Esophagus muscularis mucosa (tissue), 4 donors: ENCODE measurements around the gene NFIB. TPM values are rescaled to one million over a fixed set of nuclear protein-coding genes. Genes with fewer than 3 reads are reported as not detected.

Source experiments
- DNase-seq: peaks from one replicate; pipeline ENCODE4 v3.0.0-alpha.2; 2017; ENCODE audit errors: extremely low spot score
- H3K27ac ChIP-seq, 4 donors: fragments of 200-600 bp; sonication (generic); replicated peaks in 1 of 4; 1 replicate in 3 of 4; 2 replicates in 1 of 4; pipeline ENCODE4 v1.5.1; 2016 to 2019; ENCODE audit warnings: mild to moderate bottlenecking in 1 of 4
- H3K27me3 ChIP-seq, 4 donors: fragments of 200-600 bp; sonication (generic); one replicate each; pipeline versions ENCODE4 v1.5.1 to v1.6.0; 2016 to 2019
- H3K36me3 ChIP-seq, 4 donors: fragments of 200-600 bp; sonication (generic); one replicate each; pipeline ENCODE4 v1.5.1; 2016 to 2019
- H3K4me1 ChIP-seq, 4 donors: fragments of 200-600 bp; sonication (generic); one replicate each; pipeline ENCODE4 v1.5.1; 2016 to 2019
- H3K4me3 ChIP-seq, 4 donors: fragments of 200-600 bp; sonication (generic); 1 replicate in 2 of 4; 2 replicates in 2 of 4; pipeline ENCODE4 v1.5.1; 2016 to 2019; ENCODE audit warnings: mild to moderate bottlenecking in 4 of 4, moderate library complexity in 1 of 4
- H3K9me3 ChIP-seq, 4 donors: fragments of 200-600 bp; sonication (generic); 1 replicate in 3 of 4; 2 replicates in 1 of 4; pipeline ENCODE4 v1.5.1; 2016 to 2019
- CTCF ChIP-seq, 3 experiments: fragments of 200-600 bp in 2 of 3; fragments of 450-650 bp in 1 of 3; sonication (generic) in 2 of 3; IDR thresholded peaks; one replicate each; pipeline ENCODE4 v1.5.1; 2017 to 2019; ENCODE audit warnings: antibody characterized with exemption in 3 of 3, mild to moderate bottlenecking in 2 of 3, moderate library complexity in 1 of 3
- EP300 ChIP-seq: sonication (generic); formaldehyde crosslinking; IDR thresholded peaks from one replicate; pipeline ENCODE4 v1.6.1; 2017; ENCODE audit warnings: antibody characterized with exemption
- POLR2A ChIP-seq: fragments of 450-650 bp; IDR thresholded peaks from one replicate; pipeline ENCODE4 v1.6.1; 2017; ENCODE audit warnings: antibody characterized with exemption, moderate library complexity, mild to moderate bottlenecking, low read depth
- POLR2AphosphoS5 ChIP-seq, 2 donors: sonication (generic); formaldehyde crosslinking; IDR thresholded peaks; one replicate each; pipeline ENCODE4 v1.6.1; 2017; ENCODE audit warnings: antibody characterized with exemption in 2 of 2
- WGBS: methylation state at CpG from one replicate; pipeline ENCODE4 v1.1.5; 2018; 5-methylcytosine and 5-hydroxymethylcytosine counted together
- intact Hi-C: fragments of 100-400 bp; cut with DNase I; formaldehyde crosslinking; loops from one replicate; pipeline ENCODE4 v1.15.1; 2023
- total RNA-seq, 4 donors: library from RNA; depleted of rRNA; stranded (reverse); fragments of >200 nt; gene quantifications; one replicate each; pipeline versions ENCODE4 v1.1.0 to v1.2.1, GENCODE V29; 2016

The NFIB gene
- total RNA-seq, 4 donors from 2014 or later = 38.1 to 64.4 (median 55.8) TPM

DNA sequence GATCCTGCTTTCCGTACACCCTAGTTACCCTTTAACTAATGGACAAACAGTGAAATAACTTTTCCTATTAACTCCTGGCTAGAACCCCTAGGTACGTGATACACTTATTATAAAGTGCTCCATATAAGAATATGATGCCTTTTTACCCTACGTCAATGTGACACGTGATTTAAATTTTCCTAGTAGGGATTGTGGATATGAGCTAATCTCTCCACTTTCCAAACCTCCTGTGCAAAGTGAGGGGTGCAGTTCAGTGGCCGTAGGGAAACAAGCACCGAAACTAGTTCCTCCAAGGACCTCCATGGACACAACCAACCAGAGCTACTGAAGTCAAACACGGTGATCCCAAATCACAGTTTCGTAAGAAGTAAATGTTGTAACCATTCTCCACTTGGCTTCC, 19.3 kb downstream of the NFIB start:
- peaks cover 46 to 57% (median 49%) of the 10 kb centered on the region in 4 donors for H3K4me1 ChIP-seq
- no peak overlapping the region for H3K4me3 ChIP-seq
- no peaks in the 10 kb centered on the region for H3K36me3 ChIP-seq
- H3K27me3 ChIP-seq = no peaks in the 10 kb centered on the region
- 90% methylated on average over 8 of the region's 8 CpGs for WGBS
- intact Hi-C loops = no loop called here
- no peak for DNase-seq
- TF ChIP-seq EP300 = no peak
- no peak for TF ChIP-seq POLR2AphosphoS5 (IDR thresholded peaks at IDR 0.05)
- TF ChIP-seq POLR2A = no peak
- TF ChIP-seq CTCF (IDR thresholded peaks at IDR 0.05) = no peak
- H3K9me3 ChIP-seq = no peaks in the 10 kb centered on the region
- H3K27ac ChIP-seq = no peak overlapping the region

GRCh38 chr9:14293801-14294200, 20.1 kb downstream of the NFIB start:
- H3K36me3 ChIP-seq = no peaks in the 10 kb centered on the region
- TF ChIP-seq POLR2AphosphoS5 (IDR thresholded peaks at IDR 0.05) (no peak), EP300 (no peak), POLR2A (no peak), CTCF (IDR thresholded peaks at IDR 0.05) (no peak)
- WGBS = 50% methylated on average over 3 of the region's 3 CpGs
- no peak for DNase-seq
- intact Hi-C loops = no loop called here
- no peak overlapping the region for H3K4me3 ChIP-seq
- no peaks in the 10 kb centered on the region for H3K27me3 ChIP-seq
- peaks cover 40 to 54% (median 42%) of the 10 kb centered on the region in 4 donors for H3K4me1 ChIP-seq
- no peaks in the 10 kb centered on the region for H3K9me3 ChIP-seq
- H3K27ac ChIP-seq = no peak overlapping the region

- Histone ChIP-seq H3K27ac (no peak overlapping the region), H3K4me1 (peaks cover 28 to 46% (median 37%) of the 10 kb centered on the region in 4 donors), H3K9me3 (no peaks in the 10 kb centered on the region), H3K4me3 (no peak overlapping the region), H3K36me3 (no peaks in the 10 kb centered on the region), H3K27me3 (no peaks in the 10 kb centered on the region)
- intact Hi-C loops = no loop called here
- DNase-seq = no peak
- WGBS = 94% methylated on average over 3 of the region's 3 CpGs
- no peak for TF ChIP-seq EP300
- TF ChIP-seq POLR2A = no peak
- TF ChIP-seq CTCF (IDR thresholded peaks at IDR 0.05) = no peak
- TF ChIP-seq POLR2AphosphoS5 (IDR thresholded peaks at IDR 0.05) = no peak
These were observed 21.7 kb downstream of the NFIB start for GRCh38 chr9:14292181-14292739.

DNA sequence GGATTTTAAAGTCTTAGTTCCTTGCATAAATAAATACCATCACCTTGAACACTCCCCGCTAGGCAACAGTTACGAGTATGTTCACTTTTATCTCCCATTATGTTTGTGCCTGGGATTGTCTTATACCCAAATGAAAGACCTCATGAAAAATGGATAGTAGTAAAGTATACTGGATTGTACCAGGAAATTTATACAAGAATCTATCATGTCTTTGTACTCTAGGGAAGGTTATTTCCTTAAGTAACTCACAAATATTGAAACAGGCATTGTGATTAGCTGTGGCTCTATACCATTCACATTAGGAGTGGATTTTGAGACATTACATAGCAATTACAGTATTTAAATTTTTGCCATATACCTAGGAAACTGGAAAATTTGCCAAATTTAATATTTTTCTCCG, 24.0 kb downstream of the NFIB start:
- no peak overlapping the region for H3K27ac ChIP-seq
- H3K36me3 ChIP-seq = no peaks in the 10 kb centered on the region
- no peak for TF ChIP-seq POLR2AphosphoS5 (IDR thresholded peaks at IDR 0.05)
- TF ChIP-seq CTCF (IDR thresholded peaks at IDR 0.05) = no peak
- no peak for TF ChIP-seq POLR2A
- TF ChIP-seq EP300 = no peak
- intact Hi-C loops = no loop called here
- no peak for DNase-seq
- H3K4me1 ChIP-seq = peaks cover 20 to 35% (median 33%) of the 10 kb centered on the region in 4 donors
- no peaks in the 10 kb centered on the region for H3K27me3 ChIP-seq
- no peak overlapping the region for H3K4me3 ChIP-seq
- 76% methylated on average over 3 of the region's 3 CpGs for WGBS
- no peaks in the 10 kb centered on the region for H3K9me3 ChIP-seq

GRCh38 chr9:14288433-14288832, 25.5 kb downstream of the NFIB start:
- Histone ChIP-seq H3K9me3 (no peaks in the 10 kb centered on the region), H3K4me3 (no peak overlapping the region), H3K4me1 (peaks cover 23 to 39% (median 26%) of the 10 kb centered on the region in 4 donors), H3K27me3 (no peaks in the 10 kb centered on the region), H3K36me3 (no peaks in the 10 kb centered on the region), H3K27ac (no peak overlapping the region)
- DNase-seq = no peak
- WGBS = 77% methylated on average over 4 of the region's 4 CpGs
- intact Hi-C loops = no loop called here
- TF ChIP-seq CTCF (IDR thresholded peaks at IDR 0.05) (no peak), EP300 (no peak), POLR2AphosphoS5 (IDR thresholded peaks at IDR 0.05) (no peak), POLR2A (no peak)
